Measurements from ENCODE around the gene NTF3.

Gene NTF3

DNA sequence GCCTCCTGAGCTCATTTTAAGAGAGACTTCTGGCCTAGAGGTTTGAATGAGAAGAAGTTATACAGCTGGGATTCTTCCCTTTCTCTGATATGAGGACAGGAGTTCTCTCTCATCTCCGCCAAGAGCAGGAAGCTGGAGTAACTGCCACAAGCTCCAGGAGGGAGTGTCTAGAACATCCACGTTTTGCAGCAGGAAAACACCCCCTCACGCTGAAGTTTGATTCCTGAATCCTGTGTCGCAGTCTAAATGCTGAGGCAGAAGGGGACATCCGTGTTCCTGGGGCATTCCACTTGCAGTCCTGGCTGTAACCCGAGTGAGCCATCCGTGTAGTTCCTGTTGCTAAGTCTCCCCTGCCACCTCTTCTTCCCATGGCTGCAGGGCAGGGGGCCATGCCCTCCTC lies 38.3 kb downstream of the NTF3 start:
- no peak for DNase-seq (ENCODE audit: low read depth in 1 of 2, low spot score in 1 of 2)
- in situ Hi-C loops (cut with HindIII; ENCODE audit: low pct_unique_long_range_greater_than_20kb, low sequenced_read_pairs), result no loop called here
- no peak for TF ChIP-seq JUND (IDR thresholded peaks at IDR 0.05; ENCODE audit: low read depth)

DNA sequence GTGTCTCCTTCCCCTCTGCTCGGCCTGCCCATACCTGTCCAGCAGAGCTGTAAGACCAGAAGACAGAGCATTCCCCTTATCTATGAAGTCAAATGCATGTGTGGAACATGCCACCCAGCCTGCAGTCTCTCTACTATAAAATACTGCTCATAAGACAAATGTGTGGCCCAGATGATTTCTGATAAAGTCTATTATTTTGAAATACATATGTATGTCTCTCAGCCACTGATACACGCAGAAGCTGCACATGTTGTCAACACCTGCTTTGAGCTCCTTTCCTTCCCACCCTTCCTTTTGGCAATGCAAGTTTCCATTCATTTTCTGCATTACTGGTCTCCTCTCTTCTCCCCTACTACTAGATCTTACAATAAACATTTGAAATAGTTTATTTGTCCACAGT lies 38.8 kb downstream of the NTF3 start:
- no peak for DNase-seq (ENCODE audit: low read depth in 1 of 2, low spot score in 1 of 2)
- no peak for TF ChIP-seq JUND (IDR thresholded peaks at IDR 0.05; ENCODE audit: low read depth)
- in situ Hi-C loops (cut with HindIII; ENCODE audit: low pct_unique_long_range_greater_than_20kb, low sequenced_read_pairs), result no loop called here

DNA sequence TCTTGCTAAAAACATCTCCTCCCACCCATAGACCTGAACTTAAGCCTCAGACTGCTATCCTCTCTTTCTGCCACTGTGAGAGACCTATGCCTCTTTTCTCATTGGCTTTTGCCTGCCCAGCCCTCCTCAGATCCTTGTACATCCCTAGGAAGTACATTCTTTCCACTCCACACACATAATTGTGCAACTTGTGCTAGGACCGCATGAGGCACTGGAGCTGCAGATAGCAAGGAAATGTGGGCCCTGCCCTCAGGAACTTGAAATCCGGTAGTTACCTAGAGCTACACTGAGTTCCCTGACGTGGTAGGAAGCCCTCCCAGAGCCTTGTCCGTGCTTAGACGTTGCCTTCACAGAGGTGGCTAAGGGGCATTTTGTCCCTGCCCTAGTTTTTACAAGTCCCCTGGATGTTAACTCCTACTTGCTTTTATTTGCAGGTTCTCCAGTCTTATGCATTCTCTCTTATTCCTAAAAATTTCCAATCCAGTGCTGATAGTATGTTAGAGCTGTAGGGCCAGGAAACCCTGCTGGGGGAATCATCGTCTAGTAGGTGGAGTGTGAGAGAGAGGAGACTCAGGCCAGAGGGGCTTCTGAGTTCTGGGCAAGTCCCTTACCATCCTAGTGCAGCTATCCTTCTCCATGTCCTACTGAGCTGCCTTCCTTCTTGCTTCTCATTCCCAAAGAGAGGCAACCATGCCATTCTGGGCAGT lies 41.3 kb downstream of the NTF3 start:
- no peak for DNase-seq (ENCODE audit: low read depth in 1 of 2, low spot score in 1 of 2)
- in situ Hi-C loops (cut with HindIII; ENCODE audit: low pct_unique_long_range_greater_than_20kb, low sequenced_read_pairs), result no loop called here
- no peak for TF ChIP-seq JUND (IDR thresholded peaks at IDR 0.05; ENCODE audit: low read depth)

DNA sequence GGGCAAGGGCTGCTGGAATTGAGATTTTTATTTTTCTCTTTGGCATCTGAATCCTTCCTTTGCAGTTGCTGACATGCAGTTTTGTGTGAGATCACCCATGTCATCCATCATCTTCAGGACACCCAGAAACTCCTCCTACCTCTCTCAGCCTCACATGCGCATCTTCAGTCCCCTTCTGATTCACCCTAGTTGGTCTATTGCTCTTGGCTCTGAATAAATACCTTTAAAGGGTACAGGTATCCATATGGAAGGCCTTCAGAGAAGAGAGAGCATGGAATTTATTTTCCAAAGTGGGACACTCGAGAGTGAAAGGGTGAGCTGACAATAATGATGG lies 41.8 kb downstream of the NTF3 start:
- in situ Hi-C loops (cut with HindIII; ENCODE audit: low pct_unique_long_range_greater_than_20kb, low sequenced_read_pairs), result no loop called here
- no peak for TF ChIP-seq JUND (IDR thresholded peaks at IDR 0.05; ENCODE audit: low read depth)
- DNase-seq (ENCODE audit: low read depth in 1 of 2, low spot score in 1 of 2), result no peak

DNA sequence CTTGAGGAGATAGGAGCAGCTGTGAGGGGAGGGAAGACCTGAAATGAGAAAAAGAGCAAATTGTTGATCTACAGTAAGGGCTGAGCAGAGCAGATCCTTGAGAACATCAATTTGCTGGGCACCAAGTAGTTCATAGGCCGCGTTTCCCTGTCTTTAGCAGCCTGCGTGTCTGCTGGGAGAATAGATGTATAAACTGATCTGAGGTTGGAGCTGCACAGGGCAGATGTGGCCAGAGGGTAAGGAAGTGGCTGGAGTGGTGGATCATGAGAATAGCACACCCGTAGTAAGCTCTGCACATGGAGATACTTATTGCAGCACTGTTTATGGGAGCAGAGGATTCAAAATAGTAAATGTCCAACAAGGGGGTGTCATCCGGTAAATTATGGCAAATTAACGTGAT lies 44.4 kb downstream of the NTF3 start:
- in situ Hi-C loops (cut with HindIII; ENCODE audit: low pct_unique_long_range_greater_than_20kb, low sequenced_read_pairs), result no loop called here
- no peak for TF ChIP-seq JUND (IDR thresholded peaks at IDR 0.05; ENCODE audit: low read depth)
- DNase-seq (ENCODE audit: low read depth in 1 of 2, low spot score in 1 of 2), result no peak

DNA sequence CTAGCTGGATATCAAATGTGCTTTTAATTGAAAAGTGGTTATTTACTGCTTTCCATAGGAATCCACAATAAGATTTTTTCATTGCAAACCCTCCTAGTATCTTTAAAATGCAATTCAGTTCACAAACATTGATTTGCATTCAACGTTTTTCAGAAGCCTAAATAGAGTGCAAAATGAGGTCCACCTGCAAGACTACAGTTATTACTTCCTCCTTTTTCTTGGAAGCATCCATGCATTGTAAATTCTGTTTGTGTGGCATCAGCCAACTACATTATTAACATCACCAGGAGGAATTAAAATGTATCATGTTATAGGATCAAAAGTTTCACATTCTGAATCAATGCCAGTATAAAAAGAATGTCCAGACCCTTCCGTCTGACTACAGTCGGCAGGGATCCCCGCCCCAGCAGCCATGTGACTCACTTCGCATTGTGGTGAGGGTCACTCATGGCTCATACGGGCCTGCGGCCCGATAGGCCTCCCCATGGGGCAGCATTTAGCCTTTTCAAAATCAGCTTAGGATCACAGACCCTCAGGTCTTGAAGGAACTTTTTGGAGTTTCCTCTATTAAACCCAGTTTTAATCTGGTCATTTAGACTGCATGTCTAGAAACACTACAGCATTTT lies 46.3 kb downstream of the NTF3 start:
- no peak for TF ChIP-seq JUND (IDR thresholded peaks at IDR 0.05; ENCODE audit: low read depth)
- in situ Hi-C loops (cut with HindIII; ENCODE audit: low pct_unique_long_range_greater_than_20kb, low sequenced_read_pairs), result no loop called here
- no peak for DNase-seq (ENCODE audit: low read depth in 1 of 2, low spot score in 1 of 2)

DNA sequence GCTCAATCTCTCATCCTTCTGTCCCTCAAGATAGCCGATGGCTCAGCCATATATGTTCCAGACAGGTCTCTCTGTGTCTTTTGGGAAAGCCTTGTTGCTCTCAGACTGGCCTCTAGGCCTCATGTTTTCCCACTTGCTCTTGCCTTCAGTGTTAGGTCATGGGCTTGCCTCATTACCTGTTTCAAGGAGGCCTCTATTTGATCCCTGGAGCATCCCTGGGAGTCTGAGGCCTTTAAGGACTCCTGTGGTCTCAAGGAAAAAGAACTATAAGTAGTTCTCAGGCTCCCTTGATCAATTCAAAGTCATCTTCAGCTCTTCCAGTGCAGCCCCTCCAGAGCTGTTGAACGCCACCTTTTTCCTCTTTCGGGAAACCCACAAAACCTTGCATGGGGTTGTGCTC lies 47.9 kb downstream of the NTF3 start:
- no peak for DNase-seq (ENCODE audit: low read depth in 1 of 2, low spot score in 1 of 2)
- no peak for TF ChIP-seq JUND (IDR thresholded peaks at IDR 0.05; ENCODE audit: low read depth)
- in situ Hi-C loops (cut with HindIII; ENCODE audit: low pct_unique_long_range_greater_than_20kb, low sequenced_read_pairs), result no loop called here

DNA sequence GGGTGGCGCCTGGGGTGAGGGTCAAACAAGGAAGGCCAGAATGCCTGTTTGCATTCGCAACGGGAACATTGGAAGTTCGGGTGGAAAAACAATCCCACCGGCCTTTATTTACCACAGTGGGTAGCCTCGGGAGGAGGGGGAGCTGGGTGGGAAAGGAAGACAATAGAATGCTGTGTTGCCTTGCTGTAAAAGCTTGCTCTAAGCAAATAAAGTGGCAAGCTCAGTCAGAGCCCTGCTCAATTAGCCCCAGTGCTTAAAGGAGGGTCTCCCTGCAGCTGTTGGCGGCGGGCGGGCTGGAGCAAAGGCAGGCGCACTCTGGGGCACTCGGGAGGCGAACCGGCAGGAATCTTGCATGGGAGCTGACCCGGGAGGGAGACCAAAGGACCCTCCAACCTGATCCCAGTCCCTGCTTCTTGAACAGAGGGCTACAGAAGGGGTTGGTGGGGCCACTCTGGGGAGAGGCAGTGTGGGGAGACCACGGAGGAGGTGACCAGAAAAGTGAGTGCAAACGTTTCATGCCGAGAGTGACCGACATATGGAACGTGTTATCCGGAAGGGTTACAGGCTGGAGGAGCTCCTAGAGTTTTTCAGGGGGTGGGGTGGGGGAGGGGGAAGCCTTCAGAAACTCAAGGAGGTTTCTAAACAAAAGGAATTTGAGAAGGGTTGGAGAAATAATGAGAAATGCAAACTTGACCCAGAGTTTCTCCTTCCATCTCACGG lies 48.5 kb downstream of the NTF3 start:
- in situ Hi-C loops (cut with HindIII; ENCODE audit: low pct_unique_long_range_greater_than_20kb, low sequenced_read_pairs), result no loop called here
- DNase-seq (ENCODE audit: low read depth in 1 of 2, low spot score in 1 of 2), result no peak
- TF ChIP-seq JUND (IDR thresholded peaks at IDR 0.05; ENCODE audit: low read depth), result no peak

DNA sequence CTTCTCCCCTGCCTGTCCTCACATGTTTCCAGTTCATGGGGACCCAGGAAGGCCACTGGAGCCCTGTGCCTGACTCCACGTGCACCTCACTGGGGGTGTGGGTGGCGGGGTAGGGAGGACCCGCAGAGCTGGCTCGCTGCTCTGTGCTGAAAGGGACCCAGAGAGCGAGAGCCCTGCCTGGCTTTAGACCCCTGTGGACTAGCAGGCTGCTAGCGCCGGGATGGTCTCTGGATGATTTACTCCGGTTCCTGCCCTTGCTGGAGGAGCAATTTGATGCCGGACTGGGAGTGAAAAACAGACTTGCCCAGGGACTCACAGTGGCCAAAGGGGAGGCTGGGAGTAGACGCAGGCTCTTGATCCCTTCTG lies 49.0 kb downstream of the NTF3 start:
- no peak for DNase-seq (ENCODE audit: low read depth in 1 of 2, low spot score in 1 of 2)
- in situ Hi-C loops (cut with HindIII; ENCODE audit: low pct_unique_long_range_greater_than_20kb, low sequenced_read_pairs), result no loop called here
- TF ChIP-seq JUND (IDR thresholded peaks at IDR 0.05; ENCODE audit: low read depth), result no peak

DNA sequence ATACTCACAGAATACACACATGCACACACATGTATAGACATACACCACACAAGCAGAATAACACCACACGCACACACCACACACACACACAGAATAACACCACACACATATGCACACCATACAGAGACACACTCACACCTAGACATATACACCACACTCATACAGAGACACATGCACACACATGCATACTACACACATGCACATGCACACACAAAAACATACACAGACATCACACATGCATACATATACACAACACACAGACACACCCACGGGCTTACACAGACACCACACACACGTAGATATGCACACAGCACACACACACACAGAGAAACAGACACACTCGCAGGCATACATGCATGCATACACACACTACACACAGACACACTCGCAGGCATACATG lies 49.7 kb downstream of the NTF3 start:
- no peak for TF ChIP-seq JUND (IDR thresholded peaks at IDR 0.05; ENCODE audit: low read depth)
- in situ Hi-C loops (cut with HindIII; ENCODE audit: low pct_unique_long_range_greater_than_20kb, low sequenced_read_pairs), result no loop called here
- no peak for DNase-seq (ENCODE audit: low read depth in 1 of 2, low spot score in 1 of 2)

DNA sequence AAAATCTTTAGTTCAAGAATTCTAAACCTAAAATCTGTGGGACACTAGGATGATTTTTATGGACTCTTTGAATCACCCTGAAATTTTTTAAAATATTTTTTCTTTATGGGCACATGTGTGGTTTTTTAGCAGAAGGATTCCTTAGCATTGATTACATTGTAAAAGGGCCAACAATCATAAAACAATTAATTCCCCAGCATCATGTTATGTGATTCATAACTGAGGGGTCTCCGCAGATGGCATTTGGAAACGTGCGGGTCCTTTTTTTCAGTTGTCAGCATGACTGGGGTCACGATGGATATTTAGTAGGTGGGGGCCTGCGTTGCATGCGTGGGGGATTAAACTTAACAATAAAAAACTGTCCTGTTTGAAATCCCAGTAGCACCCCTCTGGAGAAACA lies 52.5 kb downstream of the NTF3 start:
- no peak for TF ChIP-seq JUND (IDR thresholded peaks at IDR 0.05; ENCODE audit: low read depth)
- DNase-seq (ENCODE audit: low read depth in 1 of 2, low spot score in 1 of 2), result no peak
- in situ Hi-C loops (cut with HindIII; ENCODE audit: low pct_unique_long_range_greater_than_20kb, low sequenced_read_pairs), result no loop called here

DNA sequence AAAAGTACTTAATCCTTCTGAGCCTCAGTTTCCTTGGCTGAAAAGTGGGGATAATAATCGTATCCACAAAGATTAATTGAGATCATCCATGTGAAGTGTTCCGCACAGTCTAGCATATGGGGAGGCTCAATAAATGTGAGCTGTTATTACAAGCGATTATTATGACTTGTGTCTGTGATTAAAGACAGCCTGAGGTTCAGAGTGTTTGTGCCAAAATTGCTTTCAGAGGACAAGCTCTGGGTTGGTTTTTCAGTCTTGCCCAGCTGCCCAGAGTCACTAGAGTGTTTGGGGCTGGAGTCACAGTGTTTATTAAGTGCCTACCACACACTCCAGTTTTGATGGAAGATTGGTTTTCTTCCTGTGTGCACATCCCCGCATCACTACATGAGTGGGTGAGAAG lies 53.5 kb downstream of the NTF3 start:
- in situ Hi-C loops (cut with HindIII; ENCODE audit: low pct_unique_long_range_greater_than_20kb, low sequenced_read_pairs), result no loop called here
- TF ChIP-seq JUND (IDR thresholded peaks at IDR 0.05; ENCODE audit: low read depth), result no peak
- DNase-seq (ENCODE audit: low read depth in 1 of 2, low spot score in 1 of 2), result no peak

DNA sequence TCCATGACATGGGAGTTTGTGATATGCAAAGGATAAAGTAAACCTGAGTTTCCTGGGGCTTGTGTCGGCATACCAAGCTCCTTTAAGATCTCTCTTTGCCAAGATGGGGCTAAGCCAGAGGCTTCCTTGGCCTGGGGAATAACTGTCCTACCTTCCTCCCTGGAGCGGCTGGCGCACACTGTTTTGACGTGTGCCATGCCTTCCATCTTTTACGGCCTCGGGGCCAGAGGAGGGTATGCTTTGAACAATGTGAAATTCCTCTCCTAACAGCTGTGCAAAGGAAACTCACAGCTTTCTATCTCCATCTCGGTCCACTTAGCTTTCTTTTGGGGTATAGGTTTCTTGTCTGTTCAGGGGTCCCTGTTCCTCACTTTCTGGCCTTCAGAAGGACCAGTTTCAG lies 55.2 kb downstream of the NTF3 start:
- DNase-seq (ENCODE audit: low read depth in 1 of 2, low spot score in 1 of 2), result no peak
- TF ChIP-seq JUND (IDR thresholded peaks at IDR 0.05; ENCODE audit: low read depth), result no peak
- in situ Hi-C loops (cut with HindIII; ENCODE audit: low pct_unique_long_range_greater_than_20kb, low sequenced_read_pairs), result no loop called here

Measured in T47D (cell line).